Measurements from ENCODE around the gene COPS2.
A peak's percentile ranks its signal among the peaks of the same experiment; 100 is the strongest.
"Not testable (repeated sequence)": the region's sequence is repeated elsewhere in the genome, so short reads cannot be mapped to it uniquely, and the experiment has no call there.

COPS2 gene

GRCh38 chr15:49155110-49155833 is at the start of gene COPS2:
Gene COPS2 (minus strand): TSS chr15:49155599. CDS start chr15:49155578, 21 bp downstream.
- peak; percentile 82 for DNase-seq

DNA sequence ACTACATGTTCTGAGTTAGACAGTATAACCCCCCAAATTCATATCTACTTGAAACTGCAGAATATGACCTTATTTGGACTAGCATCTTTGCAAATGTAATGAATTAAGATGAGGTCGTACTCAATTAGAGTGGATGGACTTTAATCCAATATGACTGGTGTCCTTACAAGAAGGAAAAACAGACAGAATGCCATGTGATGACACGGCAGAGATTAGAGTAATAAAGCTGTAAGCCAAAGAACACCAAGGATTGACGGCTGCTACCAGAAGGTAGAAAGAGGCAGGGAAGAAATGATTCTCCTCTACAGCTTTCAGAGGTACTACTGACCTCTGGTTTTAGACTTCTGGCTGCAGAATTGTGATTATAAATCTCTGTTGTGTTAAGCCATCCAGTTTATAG is 44.9 kb upstream of the COPS2 start:
- DNase-seq, result no peak

- no peak for DNase-seq
Observed at GRCh38 chr15:49199666-49200065, 44.3 kb upstream of the COPS2 start.

GRCh38 chr15:49196856-49197255 is 41.5 kb upstream of the COPS2 start:
- no peak for DNase-seq

DNA sequence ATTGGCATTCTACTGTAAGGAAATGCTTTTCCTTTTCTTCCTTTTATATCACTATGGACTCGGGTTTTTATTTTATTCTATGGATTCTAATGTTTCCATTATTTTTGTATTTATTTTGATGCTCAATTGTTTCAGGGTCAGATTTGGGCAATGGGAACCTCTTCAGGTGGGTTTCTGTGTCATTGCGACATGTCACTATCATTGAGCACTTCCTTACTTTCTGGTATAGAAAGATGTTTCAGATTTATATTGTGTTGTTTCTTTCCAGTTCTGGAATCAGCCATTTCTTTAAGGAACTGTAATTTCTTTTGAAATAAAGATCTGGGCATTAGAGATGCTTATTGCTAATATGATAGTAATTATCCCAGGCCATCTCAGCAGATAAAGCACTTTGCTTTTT is 36.5 kb upstream of the COPS2 start:
- no peak for DNase-seq

DNA sequence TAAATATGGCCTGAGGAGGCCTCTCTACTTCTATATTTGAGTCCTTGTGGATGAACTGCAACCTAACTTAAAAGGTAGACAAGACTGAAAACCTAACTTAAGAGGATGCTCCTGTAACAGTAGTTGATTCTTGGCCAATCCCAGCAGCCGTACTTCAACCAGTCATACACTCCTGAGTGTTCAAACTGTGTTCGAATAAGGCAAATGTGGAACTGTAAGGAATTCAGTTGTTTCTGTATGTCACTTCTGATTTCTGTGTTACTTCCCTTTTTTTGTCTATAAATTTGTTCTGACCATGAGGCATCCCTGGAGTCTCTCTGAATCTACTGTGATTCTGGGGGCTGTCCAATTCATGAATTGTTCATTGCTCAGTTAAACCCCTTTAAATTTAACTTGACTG is 35.2 kb upstream of the COPS2 start:
- no peak for DNase-seq

DNA sequence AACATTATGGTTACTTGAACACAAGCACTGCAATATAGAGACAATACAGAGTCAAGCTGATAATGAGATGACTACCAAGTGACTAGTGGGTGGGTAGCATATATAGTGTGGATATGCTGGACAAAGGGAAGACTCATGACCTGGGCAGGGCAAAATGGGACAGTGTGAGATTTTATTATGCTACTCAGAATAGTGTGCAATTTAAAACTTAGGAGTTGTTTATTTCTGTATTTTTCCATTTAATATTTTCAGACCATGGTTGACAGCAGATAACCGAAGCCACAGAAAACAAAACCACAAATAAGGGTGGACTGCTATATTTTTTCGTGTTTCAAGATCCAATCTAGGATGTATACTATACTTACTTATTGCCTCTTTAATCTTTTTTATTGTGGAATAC is 34.2 kb upstream of the COPS2 start:
- no peak for DNase-seq

- DNase-seq, result no peak
Observed at GRCh38 chr15:49188933-49189332, 33.5 kb upstream of the COPS2 start.

DNA sequence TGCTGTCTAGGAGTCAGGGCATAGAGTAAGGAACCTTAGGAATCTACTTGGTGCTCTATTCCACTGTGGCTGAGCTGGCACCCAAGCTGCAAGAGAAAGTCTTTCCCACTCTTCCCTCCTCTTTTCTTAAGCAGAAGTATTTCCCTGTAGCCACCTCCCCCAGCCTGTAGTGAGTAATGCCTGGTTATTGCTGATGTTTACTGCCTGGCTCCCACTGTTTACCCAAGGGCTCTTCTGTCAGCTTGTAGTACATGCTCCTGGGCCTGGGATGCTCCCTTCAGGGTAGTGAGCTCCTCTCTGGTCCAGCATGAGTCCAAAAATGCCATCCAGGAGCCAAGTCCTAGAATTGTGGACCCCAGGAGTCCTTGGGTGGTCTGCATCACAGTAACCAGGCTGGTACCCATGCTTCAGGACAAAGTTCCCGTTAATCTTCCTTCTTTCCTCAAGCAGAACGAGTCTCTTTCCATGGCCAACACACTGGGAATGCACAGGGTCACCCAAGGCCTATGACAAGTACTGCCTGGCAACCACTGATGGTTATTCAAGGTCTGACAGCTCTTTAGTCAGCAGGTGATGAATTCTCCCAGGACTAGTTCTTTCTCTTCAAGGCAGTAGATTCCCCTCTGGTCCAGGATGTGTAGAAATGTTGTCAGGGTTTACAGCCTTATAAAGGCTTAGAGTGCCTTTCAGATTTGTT is 32.3 kb upstream of the COPS2 start:
- DNase-seq, result no peak

DNA sequence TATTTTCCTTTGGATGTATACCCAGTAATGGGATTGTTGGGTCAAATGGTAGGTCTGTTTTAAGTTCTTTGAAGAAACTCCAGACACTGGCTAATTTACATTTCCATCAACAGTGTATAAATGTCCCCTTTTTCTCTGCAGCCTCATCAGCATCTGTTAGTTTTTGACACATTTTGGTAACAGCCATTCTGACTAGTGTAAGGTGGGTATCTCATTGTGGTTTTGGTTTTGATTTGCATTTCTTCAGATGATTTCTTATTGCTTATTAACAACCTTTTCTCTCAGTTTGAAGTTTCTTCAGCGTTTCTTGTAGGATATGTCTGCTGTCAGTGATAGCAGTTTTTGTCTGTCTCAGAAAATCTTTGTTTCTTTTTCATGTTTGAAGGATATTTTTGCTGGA is 30.1 kb upstream of the COPS2 start:
- DNase-seq, result no peak

GRCh38 chr15:49183741-49184140 is 28.3 kb upstream of the COPS2 start:
- DNase-seq, result not testable (repeated sequence)

DNA sequence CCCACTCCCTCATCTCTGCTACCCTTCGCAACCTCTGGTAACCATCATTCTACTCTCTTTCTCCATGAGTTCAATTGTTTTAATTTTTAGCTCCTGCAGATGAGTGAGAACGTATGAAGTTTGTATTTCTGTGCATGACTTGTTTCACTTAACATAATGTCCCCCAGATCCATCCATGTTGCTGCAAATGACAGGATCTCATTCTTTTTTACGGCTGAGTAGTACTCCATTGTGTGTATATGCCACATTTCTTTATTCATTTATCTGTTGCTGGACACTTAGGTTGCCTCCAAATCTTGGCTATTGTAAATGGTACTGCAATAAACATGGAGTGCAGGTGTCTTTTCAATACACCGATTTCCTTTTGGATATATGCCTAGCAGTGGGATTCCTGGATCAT is 26.7 kb upstream of the COPS2 start:
- DNase-seq, result no peak

DNA sequence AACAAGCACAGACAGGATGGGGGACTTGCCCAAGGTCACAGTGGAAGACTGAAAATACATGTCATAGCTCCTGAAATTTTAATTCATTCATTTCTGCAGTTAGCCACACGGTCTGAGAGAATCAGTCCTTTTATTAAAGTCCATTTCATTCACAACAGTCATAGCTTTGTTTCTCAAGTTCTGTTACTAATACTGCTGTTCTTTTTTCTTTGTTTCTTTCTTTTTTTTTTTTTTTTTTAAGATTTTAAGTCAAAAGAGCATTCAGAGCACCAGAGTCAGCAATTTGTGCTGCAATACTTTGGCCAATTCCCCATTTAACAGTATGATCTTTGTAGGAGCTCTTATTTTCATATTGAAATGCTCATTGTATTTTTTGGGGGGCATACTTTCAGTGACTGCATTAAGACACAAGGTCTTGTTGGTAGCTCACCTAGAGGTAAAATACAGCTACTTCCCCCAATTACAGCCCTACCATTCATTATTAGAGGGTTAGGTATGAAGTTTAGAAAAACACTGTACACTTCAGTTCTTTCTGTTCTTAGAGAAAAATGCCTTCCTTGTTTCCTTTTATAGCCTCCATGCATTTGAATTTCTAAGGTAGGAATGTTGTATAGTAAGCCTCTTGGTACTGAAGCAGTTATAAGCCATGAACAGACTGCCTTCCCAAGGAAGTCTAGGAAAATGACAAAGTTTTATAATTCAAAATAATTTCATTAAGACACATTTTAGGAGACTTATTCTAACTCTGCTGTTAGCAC is 24.2 kb upstream of the COPS2 start:
- no peak for DNase-seq

DNA sequence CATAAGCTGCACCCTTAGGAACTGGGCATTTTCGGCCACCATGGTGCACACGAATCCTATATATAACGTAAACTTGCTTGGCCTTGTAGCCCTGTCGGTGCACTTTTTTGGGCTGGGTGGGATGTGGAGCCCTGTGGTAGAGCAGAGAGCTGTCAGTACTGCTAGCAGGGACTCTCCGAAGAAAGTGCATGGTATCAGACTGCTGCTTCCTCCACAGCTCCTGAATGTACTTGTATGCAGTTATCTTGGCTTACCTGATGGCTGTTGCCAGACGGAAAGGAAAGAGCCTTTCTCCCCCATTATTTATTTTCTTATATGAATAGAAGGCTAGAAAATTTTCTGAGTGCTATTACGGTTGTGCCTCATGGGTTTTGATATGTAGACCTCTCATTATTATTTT is 23.1 kb upstream of the COPS2 start:
- no peak for DNase-seq

DNA sequence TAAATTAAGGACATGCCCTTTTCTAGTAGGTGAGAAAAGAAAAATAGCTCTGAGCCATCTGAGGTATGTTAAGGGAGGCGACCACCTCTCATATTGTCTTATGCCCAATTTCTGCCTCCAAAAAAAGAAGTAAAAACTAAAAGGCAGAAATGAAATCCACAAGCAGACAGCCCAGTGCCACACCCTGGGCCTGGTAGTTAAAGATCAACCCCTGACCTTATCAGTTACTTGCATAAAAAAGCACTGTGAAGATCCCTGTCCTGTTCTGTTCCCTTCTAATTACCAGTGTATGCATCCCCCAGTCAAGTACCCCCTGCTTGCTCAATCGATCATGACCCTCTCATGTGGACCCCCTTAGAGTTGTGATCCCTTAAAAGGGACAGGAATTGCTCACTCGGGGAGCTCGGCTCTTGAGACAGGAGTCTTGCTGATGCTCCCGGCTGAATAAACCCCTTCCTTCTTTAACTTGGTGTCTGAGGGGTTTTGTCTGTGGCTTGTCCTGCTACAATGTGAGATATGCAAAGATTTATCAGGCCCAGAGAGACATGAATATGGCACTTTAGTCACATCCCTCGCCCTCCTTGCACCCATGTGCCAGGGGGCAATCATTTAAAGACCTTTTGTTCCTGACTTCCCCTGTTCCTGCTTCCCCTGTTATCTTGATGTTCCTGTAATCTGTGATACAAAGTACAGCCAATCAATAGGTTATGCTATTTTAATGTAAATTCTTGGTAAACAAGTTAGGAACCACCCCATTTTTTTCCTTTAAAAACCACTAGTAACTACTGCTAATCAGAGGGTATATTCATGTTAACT is 20.4 kb upstream of the COPS2 start:
- not testable (repeated sequence) for DNase-seq

DNA sequence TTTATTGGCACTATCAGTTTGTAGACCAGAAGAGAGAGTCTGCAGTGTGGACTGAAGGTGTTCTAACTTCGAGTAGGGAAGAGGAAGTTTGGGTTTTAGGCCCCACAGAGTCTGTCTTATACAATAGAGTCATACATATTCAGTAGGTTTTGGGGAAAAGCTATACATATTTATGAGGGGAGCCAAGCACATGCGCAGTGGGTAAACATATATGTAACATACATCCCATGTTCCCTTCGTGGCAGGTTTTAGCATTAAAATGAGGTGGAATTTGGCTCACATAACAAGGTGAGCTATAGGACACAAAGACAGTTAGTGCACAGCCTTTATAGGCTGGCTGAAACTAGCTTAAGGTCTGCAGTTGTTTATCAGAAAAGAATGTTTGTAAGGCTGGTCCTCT is 19.5 kb upstream of the COPS2 start:
- no peak for DNase-seq

DNA sequence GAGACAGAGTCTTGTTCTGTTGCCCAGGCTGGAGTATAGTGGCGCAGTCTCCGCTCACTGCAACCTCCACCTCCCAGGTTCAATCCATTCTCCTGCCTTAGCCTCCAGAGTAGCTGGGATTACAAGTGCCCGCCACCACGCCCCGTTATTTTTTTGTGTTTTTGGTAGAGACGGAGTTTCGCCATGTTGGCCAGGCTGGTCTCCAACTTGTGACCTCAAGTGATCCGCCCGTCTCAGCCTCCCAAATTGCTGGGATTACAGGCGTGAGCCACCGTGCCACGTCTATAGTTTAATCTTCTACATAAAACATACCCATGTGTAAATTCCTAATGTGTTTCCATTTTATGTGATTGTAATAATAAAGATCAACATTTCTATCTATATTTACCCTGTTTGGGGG is 16.4 kb upstream of the COPS2 start:
- DNase-seq, result no peak

DNA sequence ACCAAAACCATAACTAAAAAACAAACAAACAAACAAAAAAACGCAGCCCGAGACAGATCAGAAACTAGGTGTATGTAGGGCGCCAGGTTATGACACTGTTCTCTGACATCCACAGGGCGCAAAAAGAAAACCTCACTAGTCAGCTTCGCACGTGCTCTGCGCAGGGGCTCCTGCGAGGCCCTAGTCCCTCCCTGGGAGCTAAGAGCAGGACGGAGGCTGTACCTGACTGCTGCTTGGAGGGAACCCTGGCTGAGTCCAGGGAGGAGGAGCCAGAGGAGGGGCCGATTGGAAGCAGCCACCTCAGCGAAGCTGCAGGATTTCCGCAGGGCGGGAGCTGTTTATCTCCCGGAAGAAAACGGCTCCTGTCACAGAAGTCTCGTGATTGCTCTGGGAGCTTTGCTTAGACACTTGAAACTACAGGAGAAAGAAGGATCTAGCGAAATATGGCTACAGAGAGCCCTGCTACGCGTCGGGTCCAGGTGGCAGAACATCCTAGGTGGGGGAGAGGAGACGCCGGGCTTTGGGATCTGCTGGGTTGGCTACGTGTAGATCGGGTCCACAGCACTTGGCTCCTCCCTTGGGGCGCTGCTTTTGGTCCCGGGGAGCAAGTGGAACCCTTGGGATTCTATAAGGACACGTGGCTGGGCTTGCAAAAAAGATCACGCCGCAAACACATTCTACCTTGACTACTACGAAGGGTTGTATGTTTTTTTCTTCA is 14.6 kb upstream of the COPS2 start, which contains the start of gene GALK2:
Gene GALK2 (plus strand): TSS at position 368 of the 718 bp plus-strand sequence. CDS start 76 bp downstream, at position 444.
- DNase-seq, result peak; percentile 90

GRCh38 chr15:49168016-49168415 is 12.6 kb upstream of the COPS2 start:
- DNase-seq, result no peak

DNA sequence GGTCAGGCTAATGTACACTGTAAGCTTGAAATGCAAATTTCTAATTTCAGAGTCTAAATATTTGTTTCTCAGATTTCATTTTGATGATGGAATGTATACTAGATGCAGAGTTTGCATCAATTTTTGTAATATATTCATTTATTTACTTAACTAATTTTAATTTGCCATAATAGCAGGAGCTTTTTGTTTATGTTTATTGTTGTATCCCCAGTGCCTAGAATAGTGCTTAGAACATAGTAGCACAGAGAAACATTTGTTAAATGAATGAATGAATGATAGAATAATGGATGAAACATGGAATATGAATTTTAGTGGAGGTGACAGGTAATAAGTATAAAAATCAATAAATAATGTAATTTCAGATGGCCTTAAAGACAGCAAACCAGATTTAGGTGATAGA is 9.5 kb upstream of the COPS2 start:
- DNase-seq, result no peak

DNA sequence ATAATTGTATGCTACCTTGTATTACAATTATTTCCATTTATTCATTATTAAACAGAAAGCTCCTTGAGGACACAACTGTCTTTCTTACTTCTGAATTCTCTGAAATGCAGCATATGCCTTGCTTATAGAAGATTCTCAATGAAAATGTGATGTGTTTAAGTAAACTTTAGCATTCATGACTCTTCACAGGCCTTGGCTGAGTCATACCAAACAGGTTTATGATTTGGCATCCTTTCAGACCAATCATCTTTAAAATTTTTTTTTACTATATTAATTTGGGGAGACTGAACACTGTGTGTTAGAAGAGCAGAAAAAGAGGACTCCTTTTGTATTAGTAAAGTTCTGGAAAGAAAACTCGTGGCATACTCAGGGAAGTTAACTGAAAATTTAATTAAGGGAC is 8.3 kb upstream of the COPS2 start:
- DNase-seq, result no peak
